ENCODE results near the gene ISCA1.

ISCA1 gene

DNA sequence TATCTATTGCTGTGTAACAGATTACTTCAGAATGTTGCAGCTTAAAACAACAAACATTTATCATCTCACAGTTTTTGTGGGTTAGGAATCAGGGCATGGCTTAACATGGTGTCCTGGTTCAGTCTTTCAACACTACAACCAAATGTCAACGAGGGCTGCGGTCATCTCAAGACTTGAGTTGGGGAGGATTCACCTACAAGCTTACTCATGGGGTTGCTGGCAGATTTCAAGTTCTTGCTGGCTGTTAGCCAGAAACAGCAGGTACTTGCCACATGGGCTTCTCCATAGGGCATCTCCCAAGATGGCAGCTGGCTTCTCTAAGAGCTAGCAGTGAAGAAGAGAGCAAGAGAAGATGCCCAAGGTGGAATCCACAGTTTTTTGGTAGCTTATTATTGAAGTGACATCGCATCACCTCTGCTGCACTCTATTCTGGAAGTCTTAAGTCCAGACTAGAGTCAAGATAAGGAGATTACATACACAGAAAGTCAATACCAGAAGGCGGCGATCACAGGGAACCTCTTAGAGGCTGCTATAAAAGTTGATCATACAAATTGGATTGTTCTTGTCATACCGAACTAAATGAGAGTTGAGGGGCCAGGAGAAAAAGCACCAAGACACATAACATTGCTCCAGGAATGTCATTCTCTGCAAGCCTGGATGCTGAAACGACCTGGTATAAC is 65.1 kb downstream of the ISCA1 start:
- no peak for DNase-seq
